ENCODE measurements around the gene KCP.

DNA sequence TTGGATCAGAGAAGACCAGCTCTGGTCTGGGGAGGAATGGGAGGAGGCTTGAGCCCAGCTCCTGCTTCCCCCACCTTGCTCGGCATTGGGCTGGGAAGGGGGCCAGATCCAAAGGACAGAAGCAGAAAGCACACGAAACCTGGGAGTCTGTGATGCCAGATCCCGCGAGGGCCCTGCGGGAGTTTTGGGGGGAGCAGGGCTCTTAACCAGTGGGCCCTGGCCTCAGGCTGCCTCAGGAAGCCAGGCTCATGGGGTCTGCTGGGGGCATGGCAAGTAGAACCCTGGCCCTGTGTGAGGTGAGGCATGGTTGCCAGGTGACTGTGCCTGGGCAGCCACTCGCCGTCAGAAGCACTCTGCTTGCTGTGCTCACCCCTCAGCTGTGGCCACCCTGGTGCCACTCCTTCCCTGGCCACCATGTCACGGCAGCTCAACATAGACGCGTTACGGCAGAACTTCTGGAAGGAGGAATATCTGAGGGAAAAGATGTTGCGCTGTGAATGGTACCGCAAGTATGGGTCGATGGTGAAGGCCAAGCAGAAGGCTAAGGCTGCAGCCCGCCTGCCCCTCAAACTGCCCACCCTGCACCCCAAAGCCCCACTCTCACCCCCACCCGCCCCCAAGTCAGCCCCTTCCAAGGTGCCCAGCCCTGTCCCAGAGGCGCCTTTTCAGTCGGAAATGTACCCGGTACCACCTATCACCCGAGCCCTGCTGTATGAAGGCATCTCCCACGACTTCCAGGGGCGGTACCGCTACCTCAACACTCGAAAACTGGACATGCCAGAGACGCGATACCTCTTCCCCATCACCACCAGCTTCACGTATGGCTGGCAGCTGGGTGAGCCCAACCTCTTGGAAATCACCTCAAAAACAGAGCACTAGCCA, 44.3 kb downstream of the KCP start:
- TF ChIP-seq, protein P1, sequence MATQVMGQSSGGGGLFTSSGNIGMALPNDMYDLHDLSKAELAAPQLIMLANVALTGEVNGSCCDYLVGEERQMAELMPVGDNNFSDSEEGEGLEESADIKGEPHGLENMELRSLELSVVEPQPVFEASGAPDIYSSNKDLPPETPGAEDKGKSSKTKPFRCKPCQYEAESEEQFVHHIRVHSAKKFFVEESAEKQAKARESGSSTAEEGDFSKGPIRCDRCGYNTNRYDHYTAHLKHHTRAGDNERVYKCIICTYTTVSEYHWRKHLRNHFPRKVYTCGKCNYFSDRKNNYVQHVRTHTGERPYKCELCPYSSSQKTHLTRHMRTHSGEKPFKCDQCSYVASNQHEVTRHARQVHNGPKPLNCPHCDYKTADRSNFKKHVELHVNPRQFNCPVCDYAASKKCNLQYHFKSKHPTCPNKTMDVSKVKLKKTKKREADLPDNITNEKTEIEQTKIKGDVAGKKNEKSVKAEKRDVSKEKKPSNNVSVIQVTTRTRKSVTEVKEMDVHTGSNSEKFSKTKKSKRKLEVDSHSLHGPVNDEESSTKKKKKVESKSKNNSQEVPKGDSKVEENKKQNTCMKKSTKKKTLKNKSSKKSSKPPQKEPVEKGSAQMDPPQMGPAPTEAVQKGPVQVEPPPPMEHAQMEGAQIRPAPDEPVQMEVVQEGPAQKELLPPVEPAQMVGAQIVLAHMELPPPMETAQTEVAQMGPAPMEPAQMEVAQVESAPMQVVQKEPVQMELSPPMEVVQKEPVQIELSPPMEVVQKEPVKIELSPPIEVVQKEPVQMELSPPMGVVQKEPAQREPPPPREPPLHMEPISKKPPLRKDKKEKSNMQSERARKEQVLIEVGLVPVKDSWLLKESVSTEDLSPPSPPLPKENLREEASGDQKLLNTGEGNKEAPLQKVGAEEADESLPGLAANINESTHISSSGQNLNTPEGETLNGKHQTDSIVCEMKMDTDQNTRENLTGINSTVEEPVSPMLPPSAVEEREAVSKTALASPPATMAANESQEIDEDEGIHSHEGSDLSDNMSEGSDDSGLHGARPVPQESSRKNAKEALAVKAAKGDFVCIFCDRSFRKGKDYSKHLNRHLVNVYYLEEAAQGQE (IDR thresholded peaks at IDR 0.05; ENCODE audit: low read depth), result no peak
- TF ChIP-seq TCF12 (IDR thresholded peaks at IDR 0.05; ENCODE audit: low read depth), result no peak
- TF ChIP-seq YY1 (IDR thresholded peaks at IDR 0.05; ENCODE audit: low read depth), result no peak
- no peak for TF ChIP-seq NFIC (IDR thresholded peaks at IDR 0.05)
- no peak for TF ChIP-seq FOXM1 (IDR thresholded peaks at IDR 0.05; ENCODE audit: borderline replicate concordance, low read depth)
- no peak for TF ChIP-seq CREB1 (IDR thresholded peaks at IDR 0.05; ENCODE audit: low read depth)
- no peak for TF ChIP-seq CEBPB (IDR thresholded peaks at IDR 0.05)
- TF ChIP-seq TAF1 (IDR thresholded peaks at IDR 0.05; ENCODE audit: low read depth), result no peak
- no peak for TF ChIP-seq TEAD4 (IDR thresholded peaks at IDR 0.05)
